ENCODE data around the gene ABCA7.

The ABCA7 gene

GRCh38 chr19:1039646-1040475 is at the start of gene ABCA7:
Gene ABCA7 (plus strand): TSS chr19:1040107. CDS start chr19:1041362, 1,255 bp downstream.
- peak; percentile 97 to 100 for DNase-seq (ENCODE audit: low read depth in 2 of 2)

GRCh38 chr19:990119-990571 is 49.8 kb upstream of the ABCA7 start:
- no peak for DNase-seq (ENCODE audit: low read depth in 2 of 2)

- DNase-seq (ENCODE audit: low read depth in 2 of 2), result no peak
Observed at GRCh38 chr19:990746-991145, 49.2 kb upstream of the ABCA7 start.

- DNase-seq (ENCODE audit: low read depth in 2 of 2), result peak; percentile 75 to 88
Observed at GRCh38 chr19:991174-991931, 48.6 kb upstream of the ABCA7 start.

- no peak for DNase-seq (ENCODE audit: low read depth in 2 of 2)
Observed at GRCh38 chr19:991932-992669, 47.8 kb upstream of the ABCA7 start.

- DNase-seq (ENCODE audit: low read depth in 2 of 2), result no peak
Observed at GRCh38 chr19:992670-993055, 47.2 kb upstream of the ABCA7 start.

GRCh38 chr19:993361-993830 is 46.5 kb upstream of the ABCA7 start:
- DNase-seq (ENCODE audit: low read depth in 2 of 2), result no peak

GRCh38 chr19:993831-994393 is 46.0 kb upstream of the ABCA7 start:
- DNase-seq (ENCODE audit: low read depth in 2 of 2), result no peak

GRCh38 chr19:994516-994915 is 45.4 kb upstream of the ABCA7 start:
- DNase-seq (ENCODE audit: low read depth in 2 of 2), result no peak

- no peak for DNase-seq (ENCODE audit: low read depth in 2 of 2)
Observed at GRCh38 chr19:995051-995827, 44.7 kb upstream of the ABCA7 start.

GRCh38 chr19:996051-996838 is 43.7 kb upstream of the ABCA7 start:
- peak; percentile 36 to 60 for DNase-seq (ENCODE audit: low read depth in 2 of 2)

- no peak for DNase-seq (ENCODE audit: low read depth in 2 of 2)
Observed at GRCh38 chr19:998064-998463, 41.8 kb upstream of the ABCA7 start.

- no peak for DNase-seq (ENCODE audit: low read depth in 2 of 2)
Observed at GRCh38 chr19:999379-999719, 40.6 kb upstream of the ABCA7 start.

- DNase-seq (ENCODE audit: low read depth in 2 of 2), result peak; percentile 43 to 77
Observed at GRCh38 chr19:1000095-1000494, 39.8 kb upstream of the ABCA7 start, which contains the start of gene GRIN3B. Gene GRIN3B (plus strand): TSS chr19:1000419. CDS start chr19:1000438, 19 bp downstream.

- DNase-seq (ENCODE audit: low read depth in 2 of 2), result no peak
Observed at GRCh38 chr19:1000591-1001537, 39.0 kb upstream of the ABCA7 start.

- peak in 1 of 2 donors; percentile 65 for DNase-seq (ENCODE audit: low read depth in 2 of 2)
Observed at GRCh38 chr19:1001538-1002166, 38.3 kb upstream of the ABCA7 start.

- DNase-seq (ENCODE audit: low read depth in 2 of 2), result no peak
Observed at GRCh38 chr19:1002600-1002999, 37.3 kb upstream of the ABCA7 start.

- DNase-seq (ENCODE audit: low read depth in 2 of 2), result no peak
Observed at GRCh38 chr19:1003283-1003682, 36.6 kb upstream of the ABCA7 start.
